SK-N-SH treated with all-trans-retinoic acid at 6 μM for 48 hours (cell line): ENCODE data around the gene EPHA8.
A peak's percentile ranks its signal among the peaks of the same experiment; 100 is the strongest.

Experiments
- ATAC-seq: fragments of 200-7000 bp; cut with Tn5 transposase; 3 replicates; pipeline ENCODE4 v1.9.1; 2020; ENCODE audit warnings: mild to moderate bottlenecking, moderate library complexity
- ARNTL ChIP-seq: fragments of 450-650 bp; formaldehyde crosslinking; IDR thresholded peaks from 2 replicates; pipeline ENCODE4 v1.5.0; 2020; ENCODE audit warnings: low read depth, mild to moderate bottlenecking, moderate library complexity, borderline replicate concordance
- BACH2 ChIP-seq: fragments of 250-450 bp; sonication (Bioruptor Pico); IDR thresholded peaks from 2 replicates; pipeline ENCODE4 v1.9.0; 2021; ENCODE audit warnings: mild to moderate bottlenecking, borderline replicate concordance
- CSDC2 ChIP-seq: fragments of 250-450 bp; sonication (Bioruptor Pico); IDR thresholded peaks from 2 replicates; pipeline ENCODE4 v1.5.0; 2020; ENCODE audit warnings: mild to moderate bottlenecking, moderate library complexity
- ESRRG ChIP-seq: fragments of 250-450 bp; sonication (Bioruptor Pico); IDR thresholded peaks from 2 replicates; pipeline ENCODE4 v1.6.1; 2021; ENCODE audit warnings: mild to moderate bottlenecking
- GLIS3 ChIP-seq: fragments of 250-450 bp; sonication (Bioruptor Pico); IDR thresholded peaks from 2 replicates; pipeline ENCODE4 v1.5.0; 2020; ENCODE audit warnings: mild to moderate bottlenecking, moderate library complexity
- ISL1 ChIP-seq: fragments of 250-450 bp; sonication (Bioruptor Pico); IDR thresholded peaks from 2 replicates; pipeline ENCODE4 v2.1.2; 2022; ENCODE audit warnings: mild to moderate bottlenecking, moderate library complexity
- OSR1 ChIP-seq: fragments of 250-450 bp; sonication (Bioruptor Pico); IDR thresholded peaks from 2 replicates; pipeline ENCODE4 v1.8.0; 2022; ENCODE audit warnings: moderate library complexity, mild to moderate bottlenecking, inconsistent platforms
- PPARA ChIP-seq: fragments of 250-450 bp; sonication (Bioruptor Pico); IDR thresholded peaks from 2 replicates; pipeline ENCODE4 v1.5.0; 2020; ENCODE audit warnings: mild to moderate bottlenecking, borderline replicate concordance
- RARB ChIP-seq: fragments of 250-450 bp; sonication (Bioruptor Pico); IDR thresholded peaks from 2 replicates; pipeline ENCODE4 v1.8.0; 2021; ENCODE audit warnings: mild to moderate bottlenecking, moderate library complexity
- SNAI2 ChIP-seq: fragments of 250-450 bp; sonication (Bioruptor Pico); IDR thresholded peaks from 2 replicates; pipeline ENCODE4 v1.5.0; 2020; ENCODE audit warnings: mild to moderate bottlenecking, moderate library complexity
- TCF4 ChIP-seq: fragments of 250-450 bp; sonication (Bioruptor Pico); IDR thresholded peaks from 2 replicates; pipeline ENCODE4 v1.8.0; 2021; ENCODE audit warnings: mild to moderate bottlenecking, moderate library complexity, borderline replicate concordance
- TOX ChIP-seq: fragments of 250-450 bp; sonication (Bioruptor Pico); IDR thresholded peaks from 2 replicates; pipeline ENCODE4 v1.8.0; 2021; ENCODE audit warnings: mild to moderate bottlenecking, moderate library complexity, borderline replicate concordance
- ZC3H10 ChIP-seq: fragments of 250-450 bp; sonication (Bioruptor Pico); IDR thresholded peaks from 2 replicates; pipeline ENCODE4 v1.5.1; 2021; ENCODE audit warnings: mild to moderate bottlenecking, moderate library complexity
- ZFP3 ChIP-seq: fragments of 250-450 bp; sonication (Bioruptor Pico); IDR thresholded peaks from 2 replicates; pipeline ENCODE4 v1.5.0; 2020; ENCODE audit warnings: mild to moderate bottlenecking, moderate library complexity
- ZFP30 ChIP-seq: fragments of 450-650 bp; formaldehyde crosslinking; IDR thresholded peaks from 2 replicates; pipeline ENCODE4 v1.5.0; 2022; ENCODE audit warnings: mild to moderate bottlenecking, moderate library complexity
- ZNF70 ChIP-seq: fragments of 450-650 bp; formaldehyde crosslinking; IDR thresholded peaks from 2 replicates; pipeline ENCODE4 v1.5.0; 2020; ENCODE audit warnings: mild to moderate bottlenecking, moderate library complexity
- ZNF8 ChIP-seq: fragments of 450-650 bp; formaldehyde crosslinking; IDR thresholded peaks from 2 replicates; pipeline ENCODE4 v1.5.0; 2020; ENCODE audit warnings: mild to moderate bottlenecking, moderate library complexity
- TF ChIP-seq, protein P1 (sequence below): fragments of 250-450 bp; sonication (Bioruptor Pico); IDR thresholded peaks from 2 replicates; pipeline ENCODE4 v1.5.1; 2020; ENCODE audit warnings: low read depth, mild to moderate bottlenecking, moderate library complexity
- TF ChIP-seq, protein P2 (sequence below): fragments of 250-450 bp; sonication (Bioruptor Pico); IDR thresholded peaks from 2 replicates; pipeline ENCODE4 v1.5.1; 2021; ENCODE audit warnings: mild to moderate bottlenecking, moderate library complexity
- TF ChIP-seq, protein P3 (sequence below): fragments of 250-450 bp; sonication (Bioruptor Pico); IDR thresholded peaks from 2 replicates; pipeline ENCODE4 v1.8.0; 2020; ENCODE audit warnings: mild to moderate bottlenecking, moderate library complexity, borderline replicate concordance
- TF ChIP-seq, protein P4 (sequence below): fragments of 250-450 bp; sonication (Bioruptor Pico); IDR thresholded peaks from 2 replicates; pipeline ENCODE4 v1.8.0; 2021; ENCODE audit warnings: low read depth, mild to moderate bottlenecking, moderate library complexity, borderline replicate concordance
- TF ChIP-seq, protein P5 (sequence below): fragments of 250-450 bp; sonication (Bioruptor Pico); IDR thresholded peaks from 2 replicates; pipeline ENCODE4 v1.5.0; 2020; ENCODE audit warnings: mild to moderate bottlenecking, moderate library complexity

The EPHA8 gene

DNA sequence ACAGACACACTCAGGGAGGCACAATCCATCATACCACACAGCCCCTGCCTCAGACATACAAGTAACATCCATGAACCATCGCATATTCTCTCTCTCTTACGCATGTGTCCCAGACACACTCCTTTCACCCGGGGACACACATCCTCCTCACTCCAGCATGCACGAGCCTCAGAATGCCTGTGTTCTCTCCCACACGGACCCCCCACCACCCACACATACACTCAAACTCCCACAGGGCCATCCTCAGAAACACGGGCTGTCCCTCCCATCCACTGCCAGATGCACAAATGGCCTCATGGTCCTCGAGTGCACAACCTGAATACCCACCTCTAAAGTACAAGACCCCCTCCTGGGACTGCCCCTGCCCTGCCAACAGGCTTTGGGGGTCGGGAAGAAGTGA, 78.0 kb downstream of the EPHA8 start:
- ATAC-seq: no peak
- TF ChIP-seq BACH2 (CRISPR knock-in tag) (no peak), ZC3H10 (CRISPR knock-in tag) (no peak)
- TF ChIP-seq, protein P1, sequence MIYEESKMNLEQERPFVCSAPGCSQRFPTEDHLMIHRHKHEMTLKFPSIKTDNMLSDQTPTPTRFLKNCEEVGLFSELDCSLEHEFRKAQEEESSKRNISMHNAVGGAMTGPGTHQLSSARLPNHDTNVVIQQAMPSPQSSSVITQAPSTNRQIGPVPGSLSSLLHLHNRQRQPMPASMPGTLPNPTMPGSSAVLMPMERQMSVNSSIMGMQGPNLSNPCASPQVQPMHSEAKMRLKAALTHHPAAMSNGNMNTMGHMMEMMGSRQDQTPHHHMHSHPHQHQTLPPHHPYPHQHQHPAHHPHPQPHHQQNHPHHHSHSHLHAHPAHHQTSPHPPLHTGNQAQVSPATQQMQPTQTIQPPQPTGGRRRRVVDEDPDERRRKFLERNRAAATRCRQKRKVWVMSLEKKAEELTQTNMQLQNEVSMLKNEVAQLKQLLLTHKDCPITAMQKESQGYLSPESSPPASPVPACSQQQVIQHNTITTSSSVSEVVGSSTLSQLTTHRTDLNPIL (CRISPR knock-in tag): no peak

DNA sequence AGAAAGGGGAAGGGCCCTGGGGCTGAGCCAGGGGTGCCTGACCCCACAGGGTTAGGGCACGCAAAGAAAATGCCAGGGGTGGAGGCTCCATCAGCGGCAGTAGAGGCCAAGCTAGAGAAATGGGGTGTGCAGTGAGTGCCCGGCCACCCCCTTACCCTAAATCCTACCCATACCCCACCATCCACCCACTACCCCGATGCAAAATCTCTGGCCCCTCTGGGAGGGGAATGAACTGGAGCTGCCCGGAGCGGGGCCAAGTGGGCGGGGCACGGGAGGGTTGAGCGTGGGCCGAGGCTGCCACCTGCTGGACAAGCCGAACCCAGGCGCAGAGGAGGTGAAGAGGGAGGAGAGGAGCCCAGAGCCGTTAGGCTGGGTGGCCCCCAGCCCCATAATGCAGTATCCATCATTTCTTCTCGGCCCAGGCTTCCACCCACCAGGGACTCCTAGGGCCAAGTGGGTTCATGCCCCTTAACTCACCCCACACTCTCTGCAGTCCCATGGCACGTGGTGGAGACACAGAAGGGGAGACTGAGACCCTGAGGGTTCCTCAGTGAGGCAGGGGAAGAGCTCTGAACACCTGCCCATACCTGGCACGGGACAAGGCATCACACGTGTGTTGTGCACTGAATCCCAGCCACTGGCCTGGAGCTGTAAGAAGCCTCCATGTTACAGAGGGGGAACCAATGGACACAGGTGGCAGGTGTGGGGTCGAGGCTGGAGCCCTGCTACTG, 78.8 kb downstream of the EPHA8 start:
- TF ChIP-seq, protein P1 (CRISPR knock-in tag): no peak
- TF ChIP-seq RARB (CRISPR knock-in tag): no peak
- no peak for TF ChIP-seq CSDC2 (CRISPR knock-in tag)
- TF ChIP-seq TOX: no peak
- TF ChIP-seq ZNF70 (CRISPR knock-in tag): no peak
- TF ChIP-seq, protein P2, sequence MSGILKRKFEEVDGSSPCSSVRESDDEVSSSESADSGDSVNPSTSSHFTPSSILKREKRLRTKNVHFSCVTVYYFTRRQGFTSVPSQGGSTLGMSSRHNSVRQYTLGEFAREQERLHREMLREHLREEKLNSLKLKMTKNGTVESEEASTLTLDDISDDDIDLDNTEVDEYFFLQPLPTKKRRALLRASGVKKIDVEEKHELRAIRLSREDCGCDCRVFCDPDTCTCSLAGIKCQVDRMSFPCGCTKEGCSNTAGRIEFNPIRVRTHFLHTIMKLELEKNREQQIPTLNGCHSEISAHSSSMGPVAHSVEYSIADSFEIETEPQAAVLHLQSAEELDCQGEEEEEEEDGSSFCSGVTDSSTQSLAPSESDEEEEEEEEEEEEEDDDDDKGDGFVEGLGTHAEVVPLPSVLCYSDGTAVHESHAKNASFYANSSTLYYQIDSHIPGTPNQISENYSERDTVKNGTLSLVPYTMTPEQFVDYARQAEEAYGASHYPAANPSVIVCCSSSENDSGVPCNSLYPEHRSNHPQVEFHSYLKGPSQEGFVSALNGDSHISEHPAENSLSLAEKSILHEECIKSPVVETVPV (CRISPR knock-in tag): no peak
- no peak for TF ChIP-seq OSR1 (CRISPR knock-in tag)
- TF ChIP-seq SNAI2 (CRISPR knock-in tag): no peak
- TF ChIP-seq ZFP3 (CRISPR knock-in tag): no peak
- TF ChIP-seq ZNF8 (CRISPR knock-in tag): no peak
- no peak for TF ChIP-seq ARNTL (CRISPR knock-in tag)
- TF ChIP-seq, protein P3, sequence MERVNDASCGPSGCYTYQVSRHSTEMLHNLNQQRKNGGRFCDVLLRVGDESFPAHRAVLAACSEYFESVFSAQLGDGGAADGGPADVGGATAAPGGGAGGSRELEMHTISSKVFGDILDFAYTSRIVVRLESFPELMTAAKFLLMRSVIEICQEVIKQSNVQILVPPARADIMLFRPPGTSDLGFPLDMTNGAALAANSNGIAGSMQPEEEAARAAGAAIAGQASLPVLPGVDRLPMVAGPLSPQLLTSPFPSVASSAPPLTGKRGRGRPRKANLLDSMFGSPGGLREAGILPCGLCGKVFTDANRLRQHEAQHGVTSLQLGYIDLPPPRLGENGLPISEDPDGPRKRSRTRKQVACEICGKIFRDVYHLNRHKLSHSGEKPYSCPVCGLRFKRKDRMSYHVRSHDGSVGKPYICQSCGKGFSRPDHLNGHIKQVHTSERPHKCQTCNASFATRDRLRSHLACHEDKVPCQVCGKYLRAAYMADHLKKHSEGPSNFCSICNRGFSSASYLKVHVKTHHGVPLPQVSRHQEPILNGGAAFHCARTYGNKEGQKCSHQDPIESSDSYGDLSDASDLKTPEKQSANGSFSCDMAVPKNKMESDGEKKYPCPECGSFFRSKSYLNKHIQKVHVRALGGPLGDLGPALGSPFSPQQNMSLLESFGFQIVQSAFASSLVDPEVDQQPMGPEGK (CRISPR knock-in tag): no peak
- no peak for TF ChIP-seq GLIS3 (CRISPR knock-in tag)
- peak; percentile 93 for ATAC-seq

DNA sequence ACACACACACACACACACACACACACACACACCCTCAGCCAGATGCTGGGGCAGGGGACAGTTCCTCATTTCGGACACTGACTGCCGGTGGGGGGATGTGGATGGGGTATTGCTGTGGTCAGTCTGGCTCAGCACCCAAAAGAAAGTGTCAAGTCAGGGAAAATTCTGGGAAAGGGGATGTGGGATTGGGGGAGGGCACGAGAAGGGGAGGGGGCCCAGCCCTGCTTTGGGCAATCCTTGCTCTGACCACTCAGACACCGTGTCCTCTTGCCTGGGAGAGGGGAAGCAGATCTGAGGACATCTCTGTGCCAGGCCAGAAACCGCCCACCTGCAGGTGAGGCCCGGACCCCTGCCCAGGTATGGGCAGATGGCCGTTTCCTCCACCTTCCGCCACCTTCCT, 80.1 kb downstream of the EPHA8 start, which contains the start of gene C1QC:
Gene C1QC, plus strand, starts transcription at position 253 of the 400 bp plus-strand sequence. CDS start 391 bp downstream, outside the sequence.
- no peak for ATAC-seq
- TF ChIP-seq BACH2 (CRISPR knock-in tag) (no peak), ZFP3 (CRISPR knock-in tag) (no peak)
- TF ChIP-seq, all 23 proteins: peak for 0

DNA sequence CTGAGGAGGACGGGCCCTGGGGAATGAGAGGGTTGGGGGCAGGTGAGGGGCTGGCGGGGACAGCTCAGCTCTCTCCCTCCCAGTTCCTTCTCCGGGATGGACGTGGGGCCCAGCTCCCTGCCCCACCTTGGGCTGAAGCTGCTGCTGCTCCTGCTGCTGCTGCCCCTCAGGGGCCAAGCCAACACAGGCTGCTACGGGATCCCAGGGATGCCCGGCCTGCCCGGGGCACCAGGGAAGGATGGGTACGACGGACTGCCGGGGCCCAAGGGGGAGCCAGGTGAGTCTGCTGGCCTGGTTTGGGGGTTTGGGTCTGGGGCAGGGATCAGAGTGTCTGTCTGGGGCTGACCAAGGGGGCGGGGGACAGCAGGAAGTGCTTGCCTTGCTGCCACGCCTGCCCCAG, 80.6 kb downstream of the EPHA8 start:
- no peak for ATAC-seq
- TF ChIP-seq ZFP30 (CRISPR knock-in tag) (no peak), PPARA (CRISPR knock-in tag) (no peak), ISL1 (CRISPR knock-in tag) (no peak), ESRRG (CRISPR knock-in tag) (no peak), CSDC2 (CRISPR knock-in tag) (no peak)
- TF ChIP-seq, protein P2 (CRISPR knock-in tag): no peak

DNA sequence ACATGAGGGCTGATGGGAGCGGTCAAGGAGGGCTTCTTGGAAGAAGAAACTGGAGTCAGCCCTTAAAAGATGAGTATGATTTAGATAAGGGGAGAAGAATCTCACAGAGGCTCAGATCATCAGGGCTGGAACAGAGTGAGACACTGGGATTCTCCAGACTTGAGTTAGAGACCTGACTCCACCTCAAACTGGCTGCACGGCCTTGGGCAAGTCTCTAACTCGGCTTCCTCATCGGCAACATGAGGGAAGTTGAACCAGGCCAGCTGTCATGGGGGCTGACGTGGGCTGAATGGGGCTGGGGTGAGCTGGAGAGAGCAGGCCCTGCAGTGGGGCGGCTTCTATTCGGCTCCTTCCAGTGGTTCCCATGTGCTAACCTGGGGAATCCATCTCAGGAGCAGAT, 82.6 kb downstream of the EPHA8 start:
- no peak for ATAC-seq
- TF ChIP-seq ZNF70 (CRISPR knock-in tag) (no peak), TCF4 (CRISPR knock-in tag) (no peak), ARNTL (CRISPR knock-in tag) (no peak), ZNF8 (CRISPR knock-in tag) (no peak), RARB (CRISPR knock-in tag) (no peak)
- TF ChIP-seq, protein P4, sequence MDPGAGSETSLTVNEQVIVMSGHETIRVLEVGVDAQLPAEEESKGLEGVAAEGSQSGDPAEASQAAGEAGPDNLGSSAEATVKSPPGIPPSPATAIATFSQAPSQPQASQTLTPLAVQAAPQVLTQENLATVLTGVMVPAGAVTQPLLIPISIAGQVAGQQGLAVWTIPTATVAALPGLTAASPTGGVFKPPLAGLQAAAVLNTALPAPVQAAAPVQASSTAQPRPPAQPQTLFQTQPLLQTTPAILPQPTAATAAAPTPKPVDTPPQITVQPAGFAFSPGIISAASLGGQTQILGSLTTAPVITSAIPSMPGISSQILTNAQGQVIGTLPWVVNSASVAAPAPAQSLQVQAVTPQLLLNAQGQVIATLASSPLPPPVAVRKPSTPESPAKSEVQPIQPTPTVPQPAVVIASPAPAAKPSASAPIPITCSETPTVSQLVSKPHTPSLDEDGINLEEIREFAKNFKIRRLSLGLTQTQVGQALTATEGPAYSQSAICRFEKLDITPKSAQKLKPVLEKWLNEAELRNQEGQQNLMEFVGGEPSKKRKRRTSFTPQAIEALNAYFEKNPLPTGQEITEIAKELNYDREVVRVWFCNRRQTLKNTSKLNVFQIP (CRISPR knock-in tag): no peak
- TF ChIP-seq, protein P5, sequence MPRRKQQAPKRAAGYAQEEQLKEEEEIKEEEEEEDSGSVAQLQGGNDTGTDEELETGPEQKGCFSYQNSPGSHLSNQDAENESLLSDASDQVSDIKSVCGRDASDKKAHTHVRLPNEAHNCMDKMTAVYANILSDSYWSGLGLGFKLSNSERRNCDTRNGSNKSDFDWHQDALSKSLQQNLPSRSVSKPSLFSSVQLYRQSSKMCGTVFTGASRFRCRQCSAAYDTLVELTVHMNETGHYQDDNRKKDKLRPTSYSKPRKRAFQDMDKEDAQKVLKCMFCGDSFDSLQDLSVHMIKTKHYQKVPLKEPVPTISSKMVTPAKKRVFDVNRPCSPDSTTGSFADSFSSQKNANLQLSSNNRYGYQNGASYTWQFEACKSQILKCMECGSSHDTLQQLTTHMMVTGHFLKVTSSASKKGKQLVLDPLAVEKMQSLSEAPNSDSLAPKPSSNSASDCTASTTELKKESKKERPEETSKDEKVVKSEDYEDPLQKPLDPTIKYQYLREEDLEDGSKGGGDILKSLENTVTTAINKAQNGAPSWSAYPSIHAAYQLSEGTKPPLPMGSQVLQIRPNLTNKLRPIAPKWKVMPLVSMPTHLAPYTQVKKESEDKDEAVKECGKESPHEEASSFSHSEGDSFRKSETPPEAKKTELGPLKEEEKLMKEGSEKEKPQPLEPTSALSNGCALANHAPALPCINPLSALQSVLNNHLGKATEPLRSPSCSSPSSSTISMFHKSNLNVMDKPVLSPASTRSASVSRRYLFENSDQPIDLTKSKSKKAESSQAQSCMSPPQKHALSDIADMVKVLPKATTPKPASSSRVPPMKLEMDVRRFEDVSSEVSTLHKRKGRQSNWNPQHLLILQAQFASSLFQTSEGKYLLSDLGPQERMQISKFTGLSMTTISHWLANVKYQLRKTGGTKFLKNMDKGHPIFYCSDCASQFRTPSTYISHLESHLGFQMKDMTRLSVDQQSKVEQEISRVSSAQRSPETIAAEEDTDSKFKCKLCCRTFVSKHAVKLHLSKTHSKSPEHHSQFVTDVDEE (CRISPR knock-in tag): no peak
